Ishikawa (cell line): ENCODE data around the gene MED12L.

Experiments used
- CEBPB ChIP-seq: IDR thresholded peaks from 2 replicates; pipeline ENCODE4 v1.6.1; 2012
- CREB1 ChIP-seq: IDR thresholded peaks from 2 replicates; pipeline ENCODE4 v1.6.1; 2012; ENCODE audit warnings: low read depth
- EGR1 ChIP-seq: IDR thresholded peaks from 2 replicates; pipeline ENCODE4 v1.6.1; 2012
- EP300 ChIP-seq: IDR thresholded peaks from 2 replicates; pipeline ENCODE4 v1.6.1; 2012; ENCODE audit warnings: borderline replicate concordance
- FOXM1 ChIP-seq: IDR thresholded peaks from 2 replicates; pipeline ENCODE4 v1.6.1; 2012; ENCODE audit warnings: low read depth, borderline replicate concordance
- NFIC ChIP-seq: IDR thresholded peaks from 2 replicates; pipeline ENCODE4 v1.6.1; 2012
- RAD21 ChIP-seq: IDR thresholded peaks from 2 replicates; pipeline ENCODE4 v1.6.1; 2012; ENCODE audit warnings: low read depth
- TAF1 ChIP-seq: IDR thresholded peaks from 2 replicates; pipeline ENCODE4 v1.6.1; 2012; ENCODE audit warnings: low read depth, mild to moderate bottlenecking
- TCF12 ChIP-seq: IDR thresholded peaks from 2 replicates; pipeline ENCODE4 v1.6.1; 2012; ENCODE audit warnings: low read depth
- TEAD4 ChIP-seq: IDR thresholded peaks from 2 replicates; pipeline ENCODE4 v1.6.1; 2012
- YY1 ChIP-seq: IDR thresholded peaks from 2 replicates; pipeline ENCODE4 v1.6.1; 2012; ENCODE audit warnings: low read depth
- ZBTB7A ChIP-seq: IDR thresholded peaks from 2 replicates; pipeline ENCODE4 v1.6.1; 2012; ENCODE audit warnings: low read depth
- TF ChIP-seq, protein P1 (sequence below): IDR thresholded peaks from 2 replicates; pipeline ENCODE4 v1.6.1; 2012; ENCODE audit warnings: low read depth, mild to moderate bottlenecking
- TF ChIP-seq, protein P2 (sequence below): IDR thresholded peaks from 2 replicates; pipeline ENCODE4 v1.6.1; 2012
- TF ChIP-seq, protein P3 (sequence below): IDR thresholded peaks from 2 replicates; pipeline ENCODE4 v1.6.1; 2012

Gene MED12L

DNA sequence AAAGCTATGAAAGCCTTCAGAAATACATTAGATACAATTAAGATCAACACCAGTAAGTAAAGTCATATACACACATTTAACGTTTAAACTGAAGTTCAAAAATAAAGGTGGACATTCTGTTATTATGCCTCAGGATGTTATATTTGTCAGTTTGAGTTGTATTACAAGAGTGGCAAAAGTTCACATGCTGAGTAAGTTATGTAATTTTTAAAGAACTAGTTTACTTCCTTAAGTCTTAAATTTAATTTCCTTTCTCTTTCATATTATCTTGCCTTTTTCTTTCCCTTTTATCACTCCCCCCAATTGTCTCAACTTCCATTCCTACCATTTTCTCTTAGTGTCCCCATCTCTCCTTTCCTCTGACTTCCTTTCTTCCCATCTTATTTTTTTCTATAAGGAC is 236.1 kb downstream of the MED12L start:
- no peak for TF ChIP-seq TEAD4
- no peak for TF ChIP-seq TAF1
- TF ChIP-seq NFIC: no peak
- no peak for TF ChIP-seq TCF12
- no peak for TF ChIP-seq EGR1
- TF ChIP-seq, protein P1, sequence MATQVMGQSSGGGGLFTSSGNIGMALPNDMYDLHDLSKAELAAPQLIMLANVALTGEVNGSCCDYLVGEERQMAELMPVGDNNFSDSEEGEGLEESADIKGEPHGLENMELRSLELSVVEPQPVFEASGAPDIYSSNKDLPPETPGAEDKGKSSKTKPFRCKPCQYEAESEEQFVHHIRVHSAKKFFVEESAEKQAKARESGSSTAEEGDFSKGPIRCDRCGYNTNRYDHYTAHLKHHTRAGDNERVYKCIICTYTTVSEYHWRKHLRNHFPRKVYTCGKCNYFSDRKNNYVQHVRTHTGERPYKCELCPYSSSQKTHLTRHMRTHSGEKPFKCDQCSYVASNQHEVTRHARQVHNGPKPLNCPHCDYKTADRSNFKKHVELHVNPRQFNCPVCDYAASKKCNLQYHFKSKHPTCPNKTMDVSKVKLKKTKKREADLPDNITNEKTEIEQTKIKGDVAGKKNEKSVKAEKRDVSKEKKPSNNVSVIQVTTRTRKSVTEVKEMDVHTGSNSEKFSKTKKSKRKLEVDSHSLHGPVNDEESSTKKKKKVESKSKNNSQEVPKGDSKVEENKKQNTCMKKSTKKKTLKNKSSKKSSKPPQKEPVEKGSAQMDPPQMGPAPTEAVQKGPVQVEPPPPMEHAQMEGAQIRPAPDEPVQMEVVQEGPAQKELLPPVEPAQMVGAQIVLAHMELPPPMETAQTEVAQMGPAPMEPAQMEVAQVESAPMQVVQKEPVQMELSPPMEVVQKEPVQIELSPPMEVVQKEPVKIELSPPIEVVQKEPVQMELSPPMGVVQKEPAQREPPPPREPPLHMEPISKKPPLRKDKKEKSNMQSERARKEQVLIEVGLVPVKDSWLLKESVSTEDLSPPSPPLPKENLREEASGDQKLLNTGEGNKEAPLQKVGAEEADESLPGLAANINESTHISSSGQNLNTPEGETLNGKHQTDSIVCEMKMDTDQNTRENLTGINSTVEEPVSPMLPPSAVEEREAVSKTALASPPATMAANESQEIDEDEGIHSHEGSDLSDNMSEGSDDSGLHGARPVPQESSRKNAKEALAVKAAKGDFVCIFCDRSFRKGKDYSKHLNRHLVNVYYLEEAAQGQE: no peak
- TF ChIP-seq EP300: no peak
- TF ChIP-seq, protein P2, sequence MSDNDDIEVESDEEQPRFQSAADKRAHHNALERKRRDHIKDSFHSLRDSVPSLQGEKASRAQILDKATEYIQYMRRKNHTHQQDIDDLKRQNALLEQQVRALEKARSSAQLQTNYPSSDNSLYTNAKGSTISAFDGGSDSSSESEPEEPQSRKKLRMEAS: no peak
- TF ChIP-seq, protein P3, sequence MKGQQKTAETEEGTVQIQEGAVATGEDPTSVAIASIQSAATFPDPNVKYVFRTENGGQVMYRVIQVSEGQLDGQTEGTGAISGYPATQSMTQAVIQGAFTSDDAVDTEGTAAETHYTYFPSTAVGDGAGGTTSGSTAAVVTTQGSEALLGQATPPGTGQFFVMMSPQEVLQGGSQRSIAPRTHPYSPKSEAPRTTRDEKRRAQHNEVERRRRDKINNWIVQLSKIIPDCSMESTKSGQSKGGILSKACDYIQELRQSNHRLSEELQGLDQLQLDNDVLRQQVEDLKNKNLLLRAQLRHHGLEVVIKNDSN: no peak
- no peak for TF ChIP-seq ZBTB7A
- no peak for TF ChIP-seq YY1
- no peak for TF ChIP-seq FOXM1

DNA sequence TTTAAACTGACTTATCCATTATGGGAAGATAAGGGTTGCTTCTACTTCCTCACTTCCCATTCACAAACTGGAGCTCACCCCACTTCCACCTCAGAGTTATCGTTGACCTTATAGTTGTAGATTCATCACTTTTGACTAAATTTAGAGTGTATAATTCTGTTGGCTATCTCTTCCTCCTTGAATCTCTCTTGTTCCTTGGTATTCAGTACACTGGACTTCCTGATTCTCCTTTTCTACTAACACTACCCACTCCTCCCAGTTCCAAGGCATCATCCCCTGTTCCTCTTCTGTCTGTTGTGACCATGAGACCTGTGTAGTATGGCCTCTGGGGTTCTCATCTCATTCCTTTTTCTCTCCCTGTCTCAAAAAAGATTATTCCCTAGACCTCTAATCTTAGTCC is 237.0 kb downstream of the MED12L start:
- no peak for TF ChIP-seq NFIC
- TF ChIP-seq ZBTB7A: no peak
- no peak for TF ChIP-seq FOXM1
- no peak for TF ChIP-seq EGR1
- TF ChIP-seq, protein P3: no peak
- TF ChIP-seq EP300: no peak
- TF ChIP-seq, protein P1: no peak
- TF ChIP-seq CEBPB: no peak
- no peak for TF ChIP-seq YY1
- no peak for TF ChIP-seq TEAD4
- TF ChIP-seq, protein P2: no peak

DNA sequence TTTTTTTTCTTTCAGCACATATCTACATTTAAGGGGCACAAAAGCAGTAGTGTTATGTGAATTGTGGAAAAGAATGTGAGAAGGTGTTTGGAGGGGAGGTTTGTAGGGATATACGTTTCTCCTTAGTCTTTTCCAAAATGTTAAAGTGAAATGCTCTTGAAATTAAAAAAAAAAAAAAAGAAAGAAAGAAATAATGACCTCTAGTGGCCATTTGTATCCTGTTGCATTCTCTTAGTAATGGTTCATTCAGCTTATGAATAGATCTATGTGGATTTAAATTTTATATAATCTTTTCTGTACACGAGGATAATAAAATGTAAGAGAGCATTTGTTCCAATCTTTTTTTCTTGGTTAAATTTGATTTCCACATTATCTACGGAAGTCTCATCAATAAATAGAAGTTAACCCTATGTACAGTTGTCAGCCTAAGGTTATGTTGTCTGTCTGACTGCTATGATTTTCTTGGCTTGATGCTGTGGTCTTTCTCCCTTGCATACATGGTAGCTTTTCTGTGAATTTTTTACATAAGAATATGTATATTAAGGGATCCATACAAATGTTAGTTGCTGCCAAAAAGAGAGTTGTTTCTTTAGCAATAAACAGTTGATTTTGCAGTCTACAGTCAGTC is 242.2 kb downstream of the MED12L start:
- TF ChIP-seq, protein P2: no peak
- TF ChIP-seq RAD21 (peak; percentile 39), FOXM1 (no peak), EP300 (no peak)

DNA sequence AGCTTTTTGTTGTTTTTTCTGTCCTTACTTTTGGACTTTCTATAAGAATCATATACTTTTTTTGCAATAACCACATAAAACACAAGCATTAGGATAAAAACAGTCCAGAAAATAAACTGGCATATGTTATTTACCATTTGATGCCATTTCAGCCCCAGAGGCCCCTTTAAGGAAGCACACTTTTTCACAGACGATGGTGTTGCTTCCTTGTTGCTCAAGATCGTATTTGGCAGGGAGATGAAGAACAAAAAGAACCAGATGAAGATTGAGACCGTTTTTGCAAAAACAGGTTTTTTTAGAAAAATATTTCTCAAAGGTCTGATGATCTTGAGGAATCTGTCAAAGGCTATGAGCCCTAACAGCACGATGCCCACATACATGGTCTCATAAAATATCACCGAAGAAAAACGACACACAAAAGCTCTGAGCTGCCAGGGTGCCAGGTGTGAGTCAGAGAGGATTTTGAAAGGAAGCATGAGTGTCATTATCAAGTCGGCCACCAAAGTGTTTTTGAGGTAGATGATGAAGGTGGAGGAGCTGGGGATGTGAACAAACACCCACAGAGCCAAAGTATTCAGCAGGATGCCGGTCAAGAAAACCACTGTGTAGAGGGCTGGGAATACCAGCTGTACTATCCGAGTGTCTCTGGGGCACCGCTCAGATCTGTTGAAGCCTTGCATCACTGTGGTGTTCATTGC is 243.0 kb downstream of the MED12L start:
- TF ChIP-seq RAD21 (no peak), FOXM1 (no peak), EGR1 (no peak), EP300 (no peak), TAF1 (no peak), ZBTB7A (no peak)

DNA sequence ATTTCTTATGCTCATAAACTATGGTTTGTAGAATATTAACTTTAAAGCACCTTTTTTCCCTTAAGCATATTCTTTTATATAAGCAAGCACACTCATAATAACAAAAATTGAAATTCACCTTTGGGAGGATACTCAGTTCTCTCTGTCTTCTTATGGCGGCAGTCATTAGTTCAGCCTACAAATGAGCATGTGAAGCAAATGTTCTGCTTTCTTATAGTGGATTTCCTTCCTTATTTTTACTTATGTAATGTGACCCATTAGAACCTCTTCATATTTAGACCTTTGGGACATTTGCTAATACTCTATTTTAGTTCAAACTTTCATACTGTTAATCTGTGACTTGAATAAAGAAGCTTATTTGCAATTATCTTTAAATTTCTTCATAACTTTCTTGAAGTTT is 243.9 kb downstream of the MED12L start, which contains the start of gene P2RY13:
Gene P2RY13, minus strand, starts transcription at position 187 of the 400 bp plus-strand sequence. Its CDS starts 21 bp downstream, at position 166.
- TF ChIP-seq TEAD4: no peak
- no peak for TF ChIP-seq RAD21

DNA sequence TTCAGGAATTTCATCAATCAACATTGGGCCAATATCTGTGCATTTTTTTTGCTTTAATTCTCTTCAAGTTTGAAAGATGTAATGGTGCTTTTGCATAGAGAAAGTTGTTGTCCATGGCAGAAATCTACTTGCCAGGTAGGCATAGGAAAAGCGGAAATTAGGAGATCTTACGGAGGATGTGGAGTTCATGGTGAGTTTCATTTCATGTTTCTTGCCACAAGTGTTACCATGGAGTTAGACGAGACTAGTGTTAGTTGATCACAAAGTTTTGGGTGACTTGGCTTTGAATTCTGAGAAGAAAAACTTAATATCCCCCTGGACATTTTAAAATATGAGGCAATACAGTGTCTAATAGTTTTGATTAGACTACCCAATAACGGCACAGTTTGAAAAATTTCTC is 244.9 kb downstream of the MED12L start:
- TF ChIP-seq EP300 (no peak), RAD21 (no peak), TEAD4 (no peak), TCF12 (no peak), TAF1 (no peak), FOXM1 (no peak), ZBTB7A (no peak), YY1 (no peak), EGR1 (no peak), CEBPB (no peak), NFIC (no peak), CREB1 (no peak)
- TF ChIP-seq, protein P3: no peak
- TF ChIP-seq, protein P1: no peak
- TF ChIP-seq, protein P2: no peak
